B cell (primary cell): Measurements from ENCODE around the gene POFUT2.

Source experiments
- CTCF ChIP-seq: fragments of 200-600 bp; IDR thresholded peaks from one replicate; pipeline ENCODE4 v1.8.0; 2022; ENCODE audit warnings: antibody characterized with exemption, mild to moderate bottlenecking
- EZH2 ChIP-seq: IDR thresholded peaks from 2 replicates; pipeline ENCODE4 v1.6.1; 2012; ENCODE audit warnings: borderline replicate concordance, low read depth, mild to moderate bottlenecking, moderate library complexity, low read length; ENCODE audit not compliant: insufficient read depth, poor library complexity, severe bottlenecking

- TF ChIP-seq CTCF (no peak), EZH2 (no peak)
Observed at GRCh38 chr21:45308194-45309068, 20.7 kb upstream of the POFUT2 start.
